Kidney glomerular epithelial cell (primary cell): ENCODE results near the gene ZRANB3.

Experiments
- DNase-seq: peaks from one replicate; lab custom pipeline; 2025; lab: John Stamatoyannopoulos, UW

The ZRANB3 gene

DNA sequence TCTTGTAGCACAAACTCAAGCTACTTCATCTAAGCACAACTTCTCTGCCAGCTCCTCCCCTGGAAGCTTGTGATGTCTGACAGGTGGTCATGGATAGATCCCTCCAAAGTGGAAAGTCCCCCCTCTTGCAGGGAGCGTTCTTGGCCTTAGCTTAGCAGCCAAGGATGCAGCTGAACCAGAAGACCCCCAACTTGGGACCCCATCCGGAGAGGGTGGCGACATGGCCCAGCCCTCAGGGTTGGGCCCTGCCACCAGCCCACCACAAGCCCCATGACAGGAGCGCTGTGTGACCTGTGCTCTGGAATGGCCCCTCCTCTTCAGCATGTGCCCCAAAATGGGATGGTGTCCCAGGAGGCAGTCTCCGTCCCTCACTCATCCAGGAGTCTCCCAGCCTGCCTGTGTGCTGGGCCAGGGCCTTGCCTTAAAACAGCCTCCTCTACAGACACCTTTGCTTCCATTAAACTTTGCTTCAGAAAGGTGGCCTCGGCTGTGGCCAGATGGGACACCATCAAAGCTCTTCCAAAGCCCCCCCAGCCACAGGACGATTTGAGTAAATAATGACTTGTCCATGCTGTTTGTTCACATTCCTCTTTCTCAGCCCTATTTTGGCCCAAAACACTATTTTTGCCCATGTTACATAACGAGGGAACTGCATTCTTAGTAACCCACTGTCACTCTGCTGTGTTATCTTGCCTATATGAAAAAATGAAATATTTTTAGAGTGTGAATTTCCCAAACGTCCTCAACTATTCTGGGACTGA is 356.8 kb downstream of the ZRANB3 start:
- no peak for DNase-seq

DNA sequence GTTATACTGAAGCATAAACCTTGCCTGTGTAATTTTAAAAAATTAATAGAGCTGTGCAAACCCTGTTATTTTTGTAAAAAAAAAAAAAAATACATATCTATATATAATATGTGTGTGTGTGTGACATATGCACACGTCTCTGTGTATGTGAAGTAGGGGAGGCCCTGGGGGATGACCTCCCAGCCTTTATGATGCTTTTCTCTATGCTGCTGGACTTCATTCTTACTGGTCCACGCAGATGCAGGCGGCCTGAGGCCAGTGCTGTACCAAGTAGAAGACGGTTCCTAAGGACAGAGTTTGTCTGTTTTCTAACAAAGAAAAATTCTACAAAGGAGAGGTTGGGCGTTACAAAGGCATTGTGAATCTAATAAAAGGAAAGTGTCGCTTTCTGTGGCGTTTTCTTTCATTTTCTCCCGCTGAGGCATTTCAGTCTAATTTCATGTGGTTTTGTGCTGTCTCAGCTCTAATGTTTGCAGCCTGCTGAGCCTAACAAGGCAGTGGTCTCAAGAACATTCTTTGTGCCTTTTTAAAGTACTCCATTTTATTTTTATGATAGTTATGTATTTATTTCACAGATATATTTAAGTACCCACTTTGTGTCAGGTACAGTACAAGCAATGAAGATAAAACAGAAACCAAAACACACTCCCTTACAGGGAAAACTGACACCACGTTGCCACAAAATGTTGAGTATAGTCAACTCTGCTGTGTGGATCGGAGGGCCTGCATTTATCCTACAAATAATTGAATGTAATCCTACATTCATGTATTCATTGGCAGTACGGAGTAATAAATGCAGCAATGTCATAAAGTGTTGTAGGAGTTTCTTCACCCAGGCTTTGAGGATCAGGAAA is 360.9 kb downstream of the ZRANB3 start:
- no peak for DNase-seq

DNA sequence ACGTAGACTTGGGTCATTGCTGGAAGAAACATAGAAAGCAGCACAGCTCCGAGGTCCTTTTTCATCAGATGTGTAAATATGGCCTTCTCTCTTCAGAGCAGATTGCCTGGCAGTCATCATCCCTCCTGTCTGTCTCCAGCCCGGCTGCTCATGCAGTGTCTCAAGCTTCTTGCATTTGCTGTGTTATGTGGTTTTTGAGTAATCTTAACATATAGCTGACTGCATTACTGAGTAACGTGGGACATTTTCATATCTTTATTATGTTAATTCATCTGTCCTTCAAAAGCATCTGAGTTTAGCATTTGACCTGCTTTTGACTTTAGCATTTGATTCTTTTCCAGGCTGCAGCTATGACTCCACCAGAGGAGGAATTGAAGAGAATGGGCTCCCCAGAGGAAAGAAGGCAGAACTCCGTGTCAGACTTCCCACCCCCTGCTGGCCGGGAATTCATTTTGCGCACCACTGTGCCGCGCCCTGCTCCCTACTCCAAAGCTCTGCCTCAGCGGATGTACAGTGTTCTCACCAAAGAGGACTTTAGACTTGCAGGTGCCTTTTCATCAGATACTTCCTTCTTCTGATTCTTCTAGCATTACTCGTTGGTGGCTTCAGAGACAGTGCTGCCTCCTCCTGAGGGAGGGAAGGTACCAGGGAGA is 362.7 kb downstream of the ZRANB3 start:
- no peak for DNase-seq

DNA sequence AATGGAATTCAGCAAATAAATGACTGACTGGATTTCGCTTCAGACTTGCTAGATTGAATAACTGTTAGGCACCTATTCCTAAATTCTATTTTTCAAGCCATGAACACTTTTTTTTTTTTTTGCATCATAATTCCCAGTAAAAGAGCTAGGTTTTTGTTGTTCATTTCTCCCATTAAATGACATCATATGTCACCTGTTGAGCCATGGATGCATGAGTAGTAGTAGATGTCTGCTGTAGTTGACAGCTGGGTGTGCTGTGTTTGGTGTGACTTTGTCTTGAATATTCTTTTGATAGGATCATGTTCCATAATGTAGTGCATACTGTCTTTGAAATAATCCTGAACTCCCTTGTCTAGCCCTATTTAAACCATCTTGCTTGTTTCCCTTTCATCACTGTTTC is 363.7 kb downstream of the ZRANB3 start:
- no peak for DNase-seq

DNA sequence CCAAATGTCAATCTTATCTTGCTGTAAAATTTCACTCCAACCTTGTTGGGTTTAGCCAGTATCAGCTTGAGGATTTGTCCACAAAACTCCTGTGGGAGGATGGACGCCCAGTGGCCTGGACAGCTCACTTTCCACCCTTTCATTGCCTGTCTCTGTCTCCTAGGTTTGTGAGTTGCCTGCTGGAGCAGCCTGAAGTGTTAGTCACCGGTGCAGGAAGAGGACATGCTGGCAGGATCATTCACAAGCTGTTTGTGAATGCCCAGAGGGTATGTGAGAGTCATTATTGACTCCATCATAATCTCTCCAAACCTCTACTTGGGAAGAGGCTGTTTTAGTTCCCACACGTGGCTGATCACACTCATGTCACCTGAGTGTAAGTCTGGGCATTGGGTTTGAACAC is 366.6 kb downstream of the ZRANB3 start:
- peak; percentile 47 for DNase-seq

DNA sequence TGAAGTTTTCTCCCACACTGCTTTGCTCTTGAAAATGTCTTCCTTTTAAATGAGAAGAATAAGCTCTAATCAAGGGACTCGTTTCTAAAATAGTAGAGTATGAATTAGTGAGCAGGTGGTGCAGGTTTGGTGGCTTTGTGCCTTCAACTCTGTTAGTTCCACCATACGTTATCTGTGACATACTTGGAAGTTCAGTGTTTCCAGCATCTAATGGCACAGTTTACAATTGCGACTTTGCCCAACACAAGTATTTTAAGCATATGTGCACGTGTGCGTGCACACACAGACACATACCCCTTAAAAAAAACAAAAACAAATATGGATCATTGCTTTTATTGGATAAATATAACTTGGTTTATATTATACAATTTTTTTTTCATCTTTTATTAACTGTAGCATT is 367.1 kb downstream of the ZRANB3 start:
- no peak for DNase-seq

DNA sequence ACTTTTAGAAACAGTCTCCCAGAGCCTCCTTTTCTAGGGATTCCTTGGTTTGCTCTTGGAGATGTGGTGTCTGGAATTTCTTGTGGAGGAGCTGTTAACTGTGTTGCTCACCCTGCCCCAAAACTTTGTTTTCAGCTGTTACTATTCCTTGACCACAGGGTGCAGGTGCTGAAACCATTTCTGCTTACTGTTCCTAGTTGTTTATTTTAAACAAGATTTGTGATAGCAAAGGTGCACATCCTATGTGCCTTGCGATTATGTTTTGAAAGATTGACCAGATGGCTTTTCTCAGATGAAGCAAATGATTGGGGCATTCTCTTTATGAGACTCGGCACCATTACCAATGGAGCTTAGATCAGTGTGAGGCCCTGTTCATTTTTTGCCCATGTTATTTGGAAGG is 367.7 kb downstream of the ZRANB3 start:
- no peak for DNase-seq

DNA sequence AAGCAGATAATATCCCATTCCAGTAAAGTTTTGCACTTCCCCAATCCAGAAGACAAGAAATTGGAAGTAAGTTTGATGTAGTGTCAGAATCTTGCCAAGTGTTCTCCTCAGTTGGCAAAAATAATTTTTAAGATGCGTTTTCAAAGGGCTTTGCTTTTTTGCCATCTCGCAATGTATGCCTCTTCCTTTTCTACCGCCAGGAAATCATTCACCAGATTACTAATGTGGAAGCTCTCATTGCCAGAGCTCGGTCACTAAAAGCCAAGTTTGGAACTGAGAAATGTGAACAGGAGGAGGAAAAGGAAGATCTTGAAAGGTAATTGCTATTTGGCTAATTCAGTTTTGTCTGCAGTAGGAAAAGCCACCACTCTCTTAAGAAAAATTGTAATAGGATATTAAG is 368.2 kb downstream of the ZRANB3 start:
- DNase-seq = no peak

DNA sequence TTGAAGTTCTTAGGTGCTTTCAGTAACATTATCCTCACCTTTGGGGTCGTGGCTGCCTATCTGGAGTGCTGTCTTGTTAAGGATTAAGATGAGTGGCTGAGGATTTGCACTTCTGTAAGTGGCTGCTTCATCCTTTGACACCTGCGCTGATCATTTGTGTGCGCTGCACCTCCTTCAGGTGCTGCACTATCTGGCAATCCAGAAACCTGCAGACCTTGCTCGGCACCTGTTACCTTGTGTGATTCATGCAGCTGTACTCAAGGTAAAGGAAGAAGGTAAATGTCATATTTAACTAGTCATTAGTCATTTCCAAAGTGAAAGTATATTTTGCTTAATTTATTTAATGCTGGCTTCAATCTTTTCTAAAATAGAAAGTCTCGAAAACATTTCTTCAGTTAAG is 368.6 kb downstream of the ZRANB3 start:
- DNase-seq = no peak

DNA sequence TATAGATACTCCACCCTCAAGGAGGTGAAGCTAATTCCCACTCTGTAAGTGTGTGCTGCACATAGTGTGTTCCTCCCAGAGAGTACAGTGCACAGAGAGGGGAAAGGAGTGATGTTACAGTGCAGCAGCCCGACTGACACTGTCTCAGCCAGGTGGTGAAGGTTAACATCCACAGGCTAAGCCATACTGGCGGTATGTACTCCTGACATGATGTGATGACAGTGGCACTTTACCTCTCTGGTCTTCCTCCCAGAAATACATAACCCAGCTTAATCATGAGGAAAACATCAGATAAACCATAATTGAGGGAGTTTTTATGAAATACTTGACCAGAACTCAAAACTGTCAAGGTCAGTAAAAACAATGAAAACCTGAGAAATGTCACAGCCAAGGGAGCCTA is 371.8 kb downstream of the ZRANB3 start:
- no peak for DNase-seq

DNA sequence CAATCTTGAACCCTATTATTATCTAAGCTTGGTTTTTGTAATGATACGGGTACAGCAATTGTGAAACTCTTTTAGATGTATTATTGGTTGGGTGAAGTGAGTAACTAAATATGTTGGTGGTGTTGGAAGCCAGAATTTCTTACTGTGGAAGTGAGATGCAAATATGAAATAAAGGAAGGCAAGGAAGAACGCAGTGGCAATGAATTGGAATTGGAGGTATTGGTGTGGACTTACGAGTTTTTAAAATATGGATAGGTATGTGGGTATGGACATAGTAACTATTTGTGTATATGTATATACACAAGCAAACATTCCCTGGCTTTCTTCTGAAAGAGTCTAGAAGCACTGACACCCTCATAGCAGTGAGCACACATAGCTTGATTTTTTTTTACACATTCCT is 373.2 kb downstream of the ZRANB3 start:
- DNase-seq = no peak

DNA sequence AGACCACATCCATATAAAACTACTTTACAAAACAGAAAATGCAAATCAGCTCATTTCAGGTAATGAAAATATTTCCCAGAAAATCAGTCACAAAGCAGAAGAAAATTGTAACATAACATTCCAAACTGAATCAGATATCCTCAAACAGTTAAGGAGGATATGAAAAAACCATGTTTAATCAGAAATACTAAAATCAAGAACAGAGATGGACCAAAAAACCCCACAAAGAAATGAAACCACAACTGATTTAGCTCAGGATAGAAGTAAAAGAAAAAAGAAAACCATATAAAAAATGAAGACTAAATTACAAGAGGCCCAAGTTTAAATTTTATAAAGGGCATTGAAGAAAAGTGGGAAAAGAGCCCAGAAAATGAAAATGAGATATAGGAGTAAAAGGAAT is 376.1 kb downstream of the ZRANB3 start:
- DNase-seq = no peak

DNA sequence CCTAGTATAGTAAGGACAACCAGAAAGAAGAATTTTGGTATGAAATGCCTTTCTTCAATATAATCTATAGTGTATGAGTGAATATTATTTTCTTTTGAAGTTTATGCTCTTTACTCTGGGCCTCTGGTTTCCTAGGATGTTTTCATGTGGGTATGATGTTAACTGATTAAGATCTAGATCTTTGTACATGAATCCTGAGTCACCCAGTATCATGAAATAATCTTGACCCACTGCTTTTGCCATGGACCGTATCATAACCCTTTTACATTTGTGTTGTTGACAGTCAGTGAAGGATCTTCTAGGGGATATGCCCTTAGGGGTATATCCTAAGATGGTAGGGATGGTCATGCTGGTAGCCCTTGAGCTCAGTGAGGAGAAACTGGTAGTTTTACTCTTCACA is 378.7 kb downstream of the ZRANB3 start:
- DNase-seq = no peak

DNA sequence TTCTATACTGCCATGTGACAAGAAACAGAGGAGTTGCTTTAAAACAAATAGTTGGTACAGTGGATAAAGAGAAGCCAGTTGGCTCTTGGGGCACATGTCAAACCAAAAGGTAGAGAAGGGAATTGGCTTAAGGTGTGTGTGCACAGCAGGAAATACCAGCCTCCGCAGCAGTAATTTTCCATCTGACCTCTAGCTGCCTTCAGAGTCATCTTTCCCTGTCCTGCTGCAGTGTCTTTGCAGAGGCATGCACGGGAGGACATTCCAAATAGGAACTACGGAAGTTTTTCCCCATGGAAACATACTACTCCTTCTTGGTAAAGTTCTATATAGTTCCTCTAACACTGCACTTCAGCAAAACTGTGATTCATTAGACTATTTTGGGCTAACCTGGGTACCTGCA is 379.4 kb downstream of the ZRANB3 start:
- no peak for DNase-seq

DNA sequence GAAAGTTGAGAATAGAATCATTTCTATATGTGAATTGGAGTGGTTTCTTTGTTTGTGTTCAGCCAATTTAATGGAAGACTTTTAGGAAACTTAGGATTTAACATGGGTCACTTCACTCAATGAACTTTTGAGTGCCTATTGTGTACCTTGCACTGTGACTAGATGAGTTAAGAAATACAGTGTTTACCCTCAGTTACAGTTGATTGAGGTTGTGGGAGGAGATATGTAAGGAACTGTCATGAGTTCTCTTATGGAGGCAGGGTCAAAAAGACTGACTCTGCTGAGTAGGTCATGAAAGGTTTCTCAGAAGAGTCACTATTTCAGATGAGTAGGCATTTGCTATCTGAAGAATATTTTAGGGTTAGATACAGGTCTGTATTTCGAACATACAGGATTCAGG is 380.3 kb downstream of the ZRANB3 start:
- peak; percentile 16 for DNase-seq

DNA sequence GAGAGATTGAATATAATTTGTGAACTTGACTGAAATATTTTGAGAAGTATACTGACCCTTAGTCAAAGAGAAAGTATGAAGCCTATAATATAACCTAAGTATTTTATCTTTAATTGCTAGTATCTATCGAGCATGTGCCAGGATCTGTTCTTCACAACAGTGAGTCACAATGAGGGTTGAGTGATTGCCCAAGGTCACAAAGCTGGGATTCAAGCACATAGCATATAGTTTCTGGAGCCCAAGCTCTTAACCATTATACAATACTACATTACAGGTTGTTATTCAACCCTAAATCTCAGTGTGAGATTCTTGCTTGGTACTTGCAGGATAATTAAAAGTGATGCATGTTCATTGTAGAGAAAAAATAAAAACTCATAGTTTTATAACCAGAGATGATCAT is 381.8 kb downstream of the ZRANB3 start:
- DNase-seq = no peak

DNA sequence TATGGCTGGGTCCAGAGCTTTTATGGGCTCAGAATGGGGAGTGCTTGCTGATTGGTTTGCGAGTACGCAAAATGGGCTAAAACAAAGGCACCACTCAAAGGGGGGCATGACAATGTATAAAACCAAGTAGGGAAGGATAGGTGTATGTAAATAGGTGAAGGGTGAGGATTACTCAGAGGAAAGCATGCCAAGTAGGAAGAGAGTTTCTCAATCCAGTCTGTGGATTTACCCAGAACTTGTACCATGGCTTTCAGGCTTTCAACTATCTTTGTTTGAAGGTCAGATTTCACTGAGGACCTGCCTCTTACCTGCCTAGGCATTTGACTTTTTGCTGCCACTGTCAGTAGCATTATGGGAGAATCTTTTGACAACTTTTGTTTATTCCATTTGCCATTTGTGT is 386.7 kb downstream of the ZRANB3 start:
- DNase-seq = no peak

DNA sequence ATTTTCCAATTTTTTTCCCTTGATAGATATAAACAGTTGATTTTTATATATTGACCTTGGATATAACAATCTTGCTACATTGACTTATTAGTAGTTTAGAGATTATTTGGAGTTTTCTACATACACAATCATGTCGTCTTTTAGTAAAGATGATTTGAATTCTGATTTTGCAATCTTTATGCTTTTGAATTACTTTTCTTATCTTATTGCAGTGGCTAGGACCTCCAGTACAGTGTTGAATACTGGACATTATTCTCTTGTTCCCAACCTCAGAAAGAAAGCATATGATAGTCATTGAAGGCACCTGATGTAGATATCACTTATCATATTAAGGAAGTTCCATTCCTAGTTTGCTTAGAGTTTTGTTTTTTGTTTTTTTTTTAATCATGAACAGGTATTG is 388.7 kb downstream of the ZRANB3 start:
- DNase-seq = no peak

DNA sequence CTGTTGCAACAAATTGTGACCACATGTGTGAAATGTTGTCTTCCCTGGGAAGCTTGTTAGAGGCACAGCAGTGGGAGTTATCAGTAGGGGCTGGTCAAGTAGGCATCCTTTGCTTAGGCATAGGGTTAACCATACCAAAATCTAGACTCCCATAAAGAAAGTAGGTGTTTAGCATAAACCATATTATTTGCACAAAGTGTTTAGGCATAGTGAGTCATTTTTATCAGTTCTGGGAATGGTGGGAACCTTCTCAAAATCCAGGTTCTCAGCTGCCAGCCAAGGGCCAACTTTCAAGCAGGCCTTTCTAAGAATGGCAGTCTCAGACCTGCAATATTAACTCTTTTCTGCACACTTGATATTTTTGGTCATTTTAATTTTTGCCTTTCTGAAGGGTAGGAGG is 390.4 kb downstream of the ZRANB3 start:
- no peak for DNase-seq

DNA sequence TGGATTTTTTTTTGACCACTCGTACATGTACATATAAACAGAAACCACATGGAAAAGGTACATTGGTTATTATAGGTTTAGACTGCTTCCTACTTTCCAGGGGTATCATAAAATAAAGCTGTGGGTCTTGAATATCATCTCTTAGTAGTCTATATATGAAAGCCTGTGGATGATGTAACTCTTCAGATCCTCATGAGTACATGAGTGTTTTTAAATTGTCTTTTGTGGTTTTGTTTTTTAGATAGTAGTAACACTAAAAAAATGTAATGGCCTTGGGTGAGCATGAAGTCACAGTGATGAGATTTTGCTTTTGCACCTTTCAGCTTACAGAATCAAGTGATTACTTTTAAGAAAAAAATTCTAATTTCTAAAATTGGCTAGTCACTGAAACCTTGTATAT is 398.7 kb downstream of the ZRANB3 start:
- DNase-seq = no peak

DNA sequence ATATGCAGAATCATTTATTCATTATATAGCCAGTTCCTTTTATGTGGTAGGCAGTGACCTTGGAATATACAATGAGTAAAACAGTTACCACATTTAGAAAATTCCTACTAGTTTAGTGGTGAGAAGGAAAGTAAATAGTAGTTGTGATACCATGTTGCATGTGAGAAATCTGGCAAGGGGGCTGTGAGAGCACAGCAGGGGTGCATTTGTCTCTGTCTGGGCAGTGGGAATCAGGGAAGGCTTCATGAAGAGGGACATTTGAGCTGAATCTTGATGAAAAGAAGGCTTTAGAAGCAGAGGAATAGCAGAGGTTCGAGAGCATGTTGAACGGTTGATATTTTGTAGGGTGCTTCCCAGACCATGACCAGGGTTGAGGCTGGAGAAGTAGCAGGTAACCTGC is 400.3 kb downstream of the ZRANB3 start:
- no peak for DNase-seq

DNA sequence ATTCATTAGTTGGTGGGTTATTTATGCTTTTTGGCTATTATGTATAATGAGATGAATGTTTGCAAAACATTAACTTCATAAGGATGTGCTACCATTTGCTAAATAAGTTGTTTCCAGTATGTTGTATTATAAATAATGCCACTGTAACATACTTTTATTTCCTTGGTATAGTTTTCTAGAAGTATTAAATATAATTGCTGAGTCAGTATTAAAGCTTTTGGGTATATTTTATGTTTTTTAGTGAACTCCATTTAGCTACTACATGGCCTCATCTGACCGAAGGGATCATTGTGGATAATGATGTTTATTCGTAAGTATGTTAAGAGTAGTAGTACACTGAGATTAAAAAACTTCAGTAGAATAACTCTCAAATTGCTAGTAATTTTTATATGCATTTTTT is 405.1 kb downstream of the ZRANB3 start:
- DNase-seq = no peak
